ENCODE results near the gene VWA5A. TPM values are rescaled to one million over a fixed set of nuclear protein-coding genes. Genes with fewer than 3 reads are reported as not detected.

Gene VWA5A
- total and polyA plus RNA-seq, 12 donors: 1.2 to 8.8 (median 3.5) TPM

- peaks cover 0 to 5% (median 0%) of the 10 kb centered on the region in 9 donors for H3K36me3 ChIP-seq
- H3K27me3 ChIP-seq: no peaks in the 10 kb centered on the region
- ATAC-seq: no peak
- peaks cover 0 to 6% (median 0%) of the 10 kb centered on the region in 11 donors for H3K9me3 ChIP-seq
- no peak for TF ChIP-seq CTCF (IDR thresholded peaks at IDR 0.05)
- WGBS, 2 donors: 69% methylated on average over 5 of the region's 5 CpGs
- intact Hi-C loops (cut with DNase I): no loop called here
- no peak overlapping the region for H3K27ac ChIP-seq
- DNase-seq: no peak
- H3K4me3 ChIP-seq: no peak overlapping the region
- no peaks in the 10 kb centered on the region for H3K4me1 ChIP-seq
Observed at GRCh38 chr11:124150684-124151083, 35.4 kb downstream of the VWA5A start.

GRCh38 chr11:124152770-124153407, 37.6 kb downstream of the VWA5A start:
- no peak overlapping the region for H3K27ac ChIP-seq
- peaks cover 0 to 6% (median 0%) of the 10 kb centered on the region in 11 donors for H3K9me3 ChIP-seq
- ATAC-seq (no peak), DNase-seq (no peak)
- intact Hi-C loops (cut with DNase I): loop anchor here in 1 of 10 donors (1.0 kb wide), 1 partner anchor 36 kb away; no protein-coding TSS in a partner anchor
- no peaks in the 10 kb centered on the region for H3K4me1 ChIP-seq
- no peak for TF ChIP-seq CTCF (IDR thresholded peaks at IDR 0.05)
- H3K27me3 ChIP-seq: no peaks in the 10 kb centered on the region
- WGBS, 2 donors: 76 to 80% methylated on average over 3 of the region's 3 CpGs
- no peaks in the 10 kb centered on the region for H3K36me3 ChIP-seq
- H3K4me3 ChIP-seq: no peak overlapping the region

- intact Hi-C loops (cut with DNase I): no loop called here
- H3K27me3 ChIP-seq: peaks cover 0 to 4% (median 0%) of the 10 kb centered on the region in 7 donors
- H3K9me3 ChIP-seq: peaks cover 0 to 6% (median 0%) of the 10 kb centered on the region in 11 donors
- DNase-seq: no peak
- ATAC-seq: no peak
- H3K4me1 ChIP-seq: no peaks in the 10 kb centered on the region
- TF ChIP-seq CTCF (IDR thresholded peaks at IDR 0.05): no peak
- H3K4me3 ChIP-seq: no peak overlapping the region
- H3K36me3 ChIP-seq: no peaks in the 10 kb centered on the region
- H3K27ac ChIP-seq: no peak overlapping the region
- WGBS, 2 donors: 52 to 53% methylated on average over 2 of the region's 2 CpGs
Observed at GRCh38 chr11:124153821-124154220, 38.6 kb downstream of the VWA5A start.

- Histone ChIP-seq H3K9me3 (no peaks in the 10 kb centered on the region), H3K4me1 (no peaks in the 10 kb centered on the region)
- intact Hi-C loops (cut with DNase I): no loop called here
Observed at GRCh38 chr11:124159481-124159880, 44.2 kb downstream of the VWA5A start.

More at GRCh38 chr11:124159481-124159880, 44.2 kb downstream of the VWA5A start:
- TF ChIP-seq CTCF (IDR thresholded peaks at IDR 0.05): no peak
- H3K27ac ChIP-seq: no peak overlapping the region
- no peaks in the 10 kb centered on the region for H3K36me3 ChIP-seq
- peaks cover 0 to 6% (median 0%) of the 10 kb centered on the region in 7 donors for H3K27me3 ChIP-seq
- DNase-seq: no peak
- no peak for ATAC-seq
- no peak overlapping the region for H3K4me3 ChIP-seq
